OCI-LY7 (cell line): ENCODE results near the gene SMARCA2. TPM values are rescaled to one million over a fixed set of nuclear protein-coding genes. Genes with fewer than 3 reads are reported as not detected.

Experiments
- BruUV-seq: library from RNA; stranded (reverse); fragments of 400-500 nt; replicated peaks from 2 replicates; lab custom pipeline; 2021; lab: Mats Ljungman, UMichigan
- CTCF ChIA-PET: fragments of 300-600 bp; sonication (Branson Sonifier 250); formaldehyde crosslinking; loops from one replicate; lab custom pipeline; 2022; ENCODE audit warnings: antibody characterized with exemption; ENCODE audit not compliant: unreplicated experiment; lab: Charles Lee
- POLR2A ChIA-PET: fragments of 300-600 bp; sonication (Branson Sonifier 250); formaldehyde crosslinking; loops from one replicate; lab custom pipeline; 2022; ENCODE audit warnings: antibody characterized with exemption; lab: Charles Lee
- DNase-seq: peaks from one replicate; pipeline ENCODE4 v3.0.0-alpha.2; 2015; ENCODE audit warnings: low spot score
- H2AFZ ChIP-seq: fragments of 200-600 bp; sonication (generic), shearing (Covaris generic); 2 replicates; pipeline ENCODE4 v1.6.1; 2014; ENCODE audit warnings: mild to moderate bottlenecking, antibody characterized with exemption, low read length, moderate library complexity
- H3K27ac ChIP-seq: fragments of 200-600 bp; sonication (generic); 2 replicates; pipeline ENCODE4 v1.5.1; 2014; ENCODE audit warnings: mixed run types, low read depth, mild to moderate bottlenecking, moderate library complexity, low read length, inconsistent platforms; ENCODE audit not compliant: poor library complexity, severe bottlenecking
- H3K36me3 ChIP-seq: fragments of 200-600 bp; sonication (generic); 2 replicates; pipeline ENCODE4 v1.6.1; 2014; ENCODE audit warnings: mild to moderate bottlenecking, antibody characterized with exemption, low read length, moderate library complexity, mixed read lengths; ENCODE audit not compliant: insufficient read depth
- H3K4me1 ChIP-seq: fragments of 200-600 bp; sonication (generic); 2 replicates; pipeline ENCODE4 v1.5.1; 2014; ENCODE audit warnings: mild to moderate bottlenecking, low read length; ENCODE audit not compliant: insufficient read depth, poor library complexity, severe bottlenecking
- H3K4me2 ChIP-seq: fragments of 200-600 bp; sonication (generic); 2 replicates; pipeline ENCODE4 v1.6.1; 2014; ENCODE audit warnings: mild to moderate bottlenecking, low read length
- H3K4me3 ChIP-seq: fragments of 200-600 bp; sonication (generic); 2 replicates; pipeline ENCODE4 v1.5.1; 2014; ENCODE audit warnings: mild to moderate bottlenecking, low read depth, low read length; ENCODE audit not compliant: poor library complexity, severe bottlenecking
- H3K79me2 ChIP-seq: fragments of 200-600 bp; sonication (generic); 2 replicates; pipeline ENCODE4 v1.6.1; 2016; ENCODE audit warnings: low read depth, mild to moderate bottlenecking, low read length, moderate library complexity, mixed read lengths; ENCODE audit not compliant: insufficient read depth
- H3K9me2 ChIP-seq: fragments of 200-600 bp; sonication (generic); 2 replicates; pipeline ENCODE4 v1.6.1; 2016; ENCODE audit warnings: mild to moderate bottlenecking, low read length, mixed read lengths; ENCODE audit not compliant: insufficient read depth
- H3K9me3 ChIP-seq: fragments of 200-600 bp; sonication (generic); 2 replicates; pipeline ENCODE4 v1.6.1; 2014; ENCODE audit warnings: mild to moderate bottlenecking, mixed run types, low read length, mixed read lengths
- H4K20me1 ChIP-seq: fragments of 200-600 bp; sonication (generic); 2 replicates; pipeline ENCODE4 v1.6.1; 2014; ENCODE audit warnings: mild to moderate bottlenecking, antibody characterized with exemption, low read length, moderate library complexity, mixed read lengths; ENCODE audit not compliant: insufficient read depth
- EZH2phosphoT487 ChIP-seq: fragments of 200-600 bp; sonication (generic); IDR thresholded peaks from 2 replicates; pipeline ENCODE4 v1.6.1; 2018; ENCODE audit warnings: low read depth, borderline replicate concordance, mild to moderate bottlenecking, mixed run types, antibody characterized with exemption, low read length, moderate library complexity, mixed read lengths
- intact Hi-C: fragments of 100-400 bp; cut with micrococcal nuclease; formaldehyde crosslinking; loops from one replicate; pipeline ENCODE4 v1.10.0; 2022; ENCODE audit not compliant: unreplicated experiment
- total RNA-seq, 2 experiments: library from RNA; depleted of rRNA in 1 of 2; stranded (reverse); fragments of >200 nt in 1 of 2; shearing (Covaris generic) in 1 of 2; gene quantifications; 2 replicates each; pipeline ENCODE4 v1.2.3, GENCODE V29; 2014 to 2022
- TF ChIP-seq, protein P1 (sequence below): fragments of 200-600 bp; sonication (generic); conservative IDR thresholded peaks from 2 replicates; pipeline ENCODE4 v1.5.1; 2014; ENCODE audit warnings: mild to moderate bottlenecking, antibody characterized with exemption, low read length, moderate library complexity, mixed read lengths

Gene SMARCA2
- total RNA-seq, 2 experiments from 2014 or later, result 54.8 to 80.6 TPM

DNA sequence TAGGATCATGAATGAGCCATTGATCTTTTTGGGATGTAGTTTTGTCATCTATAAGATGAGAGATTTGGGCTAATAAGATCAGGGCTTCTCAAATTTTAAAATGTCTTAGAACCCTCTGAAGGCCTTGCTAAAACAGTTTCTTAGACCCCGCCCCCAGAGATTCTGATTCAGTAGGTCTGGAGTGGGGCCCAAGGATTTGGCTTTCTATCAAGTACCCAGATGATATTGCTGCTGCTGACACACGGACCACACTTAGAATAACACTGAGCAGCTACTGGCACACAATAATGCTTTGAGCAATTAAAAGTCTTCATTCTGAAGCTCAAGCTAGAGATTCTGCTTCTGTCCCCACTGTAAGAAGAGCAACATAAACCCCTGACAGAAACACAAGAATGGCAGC, 216.7 kb downstream of the SMARCA2 start:
- TF ChIP-seq, protein P1, sequence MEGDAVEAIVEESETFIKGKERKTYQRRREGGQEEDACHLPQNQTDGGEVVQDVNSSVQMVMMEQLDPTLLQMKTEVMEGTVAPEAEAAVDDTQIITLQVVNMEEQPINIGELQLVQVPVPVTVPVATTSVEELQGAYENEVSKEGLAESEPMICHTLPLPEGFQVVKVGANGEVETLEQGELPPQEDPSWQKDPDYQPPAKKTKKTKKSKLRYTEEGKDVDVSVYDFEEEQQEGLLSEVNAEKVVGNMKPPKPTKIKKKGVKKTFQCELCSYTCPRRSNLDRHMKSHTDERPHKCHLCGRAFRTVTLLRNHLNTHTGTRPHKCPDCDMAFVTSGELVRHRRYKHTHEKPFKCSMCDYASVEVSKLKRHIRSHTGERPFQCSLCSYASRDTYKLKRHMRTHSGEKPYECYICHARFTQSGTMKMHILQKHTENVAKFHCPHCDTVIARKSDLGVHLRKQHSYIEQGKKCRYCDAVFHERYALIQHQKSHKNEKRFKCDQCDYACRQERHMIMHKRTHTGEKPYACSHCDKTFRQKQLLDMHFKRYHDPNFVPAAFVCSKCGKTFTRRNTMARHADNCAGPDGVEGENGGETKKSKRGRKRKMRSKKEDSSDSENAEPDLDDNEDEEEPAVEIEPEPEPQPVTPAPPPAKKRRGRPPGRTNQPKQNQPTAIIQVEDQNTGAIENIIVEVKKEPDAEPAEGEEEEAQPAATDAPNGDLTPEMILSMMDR, result no peak
- no peak for TF ChIP-seq EZH2phosphoT487
- intact Hi-C loops, result loop anchor here (10.0 kb wide), 1 partner anchor 493 kb away; no protein-coding TSS in a partner anchor

DNA sequence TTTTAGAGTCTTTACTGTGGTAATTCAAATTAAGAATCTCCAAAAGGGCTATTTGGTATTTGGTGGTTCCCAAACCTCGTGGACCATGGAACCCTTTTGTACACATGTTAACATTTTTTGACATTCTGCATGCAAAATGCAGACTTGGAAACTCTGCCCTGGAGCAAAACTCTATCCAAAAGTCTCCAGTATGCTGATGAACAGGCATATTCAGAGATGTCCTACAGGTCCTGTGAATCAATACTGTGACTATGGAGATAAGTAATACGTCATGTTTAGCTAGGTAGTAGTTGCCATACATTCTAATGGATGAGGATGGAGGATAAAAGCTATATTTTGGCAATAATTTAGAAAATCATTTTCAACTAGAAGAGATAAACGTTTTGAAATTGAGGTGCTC, 218.1 kb downstream of the SMARCA2 start:
- no peak overlapping the region for H2AFZ ChIP-seq
- H3K4me1 ChIP-seq, result peaks cover 20% of the 10 kb centered on the region
- H3K27ac ChIP-seq, result no peak overlapping the region
- no peaks in the 10 kb centered on the region for H4K20me1 ChIP-seq
- H3K36me3 ChIP-seq, result no peaks in the 10 kb centered on the region
- TF ChIP-seq EZH2phosphoT487, result no peak
- TF ChIP-seq, protein P1, result no peak
- intact Hi-C loops, result loop anchor here (10.0 kb wide), 1 partner anchor 492 kb away; no protein-coding TSS in a partner anchor
- H3K9me2 ChIP-seq, result no peaks in the 10 kb centered on the region
- no peaks in the 10 kb centered on the region for H3K79me2 ChIP-seq
- no peak overlapping the region for H3K4me2 ChIP-seq
- no peak overlapping the region for H3K4me3 ChIP-seq
- peaks cover 11% of the 10 kb centered on the region; the same call in 1 of the 2 replicates for H3K9me3 ChIP-seq
- CTCF ChIA-PET, result no interaction called here
- no TSS peak for BruUV-seq
- POLR2A ChIA-PET, result interaction anchor here (0.5 kb wide), 1 partner anchor 1392 kb away, joined by 3 read pairs; no protein-coding TSS in a partner anchor
- DNase-seq, result no peak

More for the DNA sequence above, 216.7 kb downstream of the SMARCA2 start:
- no peaks in the 10 kb centered on the region for H3K9me2 ChIP-seq
- ChIA-PET CTCF (no interaction called here), POLR2A (interaction anchor here (1.1 to 1.4 kb wide), 2 partner anchors 11 to 39 kb away, joined by 4 to 6 read pairs; no protein-coding TSS in a partner anchor)
- no peak for DNase-seq
- BruUV-seq, result no TSS peak
- H3K36me3 ChIP-seq, result no peaks in the 10 kb centered on the region
- H4K20me1 ChIP-seq, result no peaks in the 10 kb centered on the region
- peaks cover 24% of the 10 kb centered on the region for H3K4me1 ChIP-seq
- H3K79me2 ChIP-seq, result no peaks in the 10 kb centered on the region
- H3K4me2 ChIP-seq, result no peak overlapping the region
- no peak overlapping the region for H3K4me3 ChIP-seq
- H3K27ac ChIP-seq, result no peak overlapping the region
- no peak overlapping the region for H2AFZ ChIP-seq
- peaks cover 11% of the 10 kb centered on the region; the same call in 1 of the 2 replicates for H3K9me3 ChIP-seq

DNA sequence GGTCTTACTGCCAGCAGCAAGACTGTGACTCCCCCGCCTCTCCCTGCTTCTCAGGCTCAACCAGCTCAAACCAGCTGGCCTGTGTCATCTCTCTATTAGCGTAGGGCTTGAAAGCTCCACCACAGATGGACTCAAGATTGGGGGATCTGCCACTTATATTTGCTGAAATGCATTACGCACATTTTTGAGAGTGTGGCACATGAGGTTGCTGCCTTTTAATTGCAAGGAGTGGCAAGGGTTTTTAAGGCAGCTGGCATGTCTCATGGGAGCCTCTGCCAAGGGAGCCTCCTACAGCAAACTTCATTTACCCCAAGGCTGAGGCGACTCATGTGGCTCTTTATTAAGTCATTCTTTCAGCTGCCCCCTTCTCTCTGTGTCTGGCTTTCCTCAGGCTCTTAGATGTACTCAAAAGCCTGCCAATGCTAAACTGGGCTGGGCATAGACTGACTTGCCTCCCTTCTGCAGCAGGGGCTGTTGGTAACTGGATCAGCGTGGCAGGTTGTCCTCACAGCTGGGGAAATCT, 219.3 kb downstream of the SMARCA2 start:
- intact Hi-C loops, result loop anchor here (10.0 kb wide), 1 partner anchor 490 kb away; no protein-coding TSS in a partner anchor
- no peak overlapping the region for H3K4me2 ChIP-seq
- peaks cover 11% of the 10 kb centered on the region; the same call in 1 of the 2 replicates for H3K9me3 ChIP-seq
- BruUV-seq, result no TSS peak
- H3K4me1 ChIP-seq, result peaks cover 8% of the 10 kb centered on the region
- no peaks in the 10 kb centered on the region for H3K36me3 ChIP-seq
- no peak for DNase-seq
- TF ChIP-seq EZH2phosphoT487, result no peak
- TF ChIP-seq, protein P1, result no peak
- no peak overlapping the region for H3K27ac ChIP-seq
- no peaks in the 10 kb centered on the region for H4K20me1 ChIP-seq
- H2AFZ ChIP-seq, result no peak overlapping the region
- no peaks in the 10 kb centered on the region for H3K79me2 ChIP-seq
- no peak overlapping the region for H3K4me3 ChIP-seq
- POLR2A ChIA-PET, result no interaction called here
- no peaks in the 10 kb centered on the region for H3K9me2 ChIP-seq
- CTCF ChIA-PET, result no interaction called here
